OCI-LY3 (cell line): ENCODE measurements around the gene SNAP91.

Experiments
- H2AFZ ChIP-seq: fragments of 200-600, 300-600 bp; shearing (Covaris generic); 2 replicates; pipeline ENCODE4 v1.6.0; 2014; ENCODE audit warnings: antibody characterized with exemption, low read depth, low read length
- H3K27ac ChIP-seq: fragments of 200-600, 300-600 bp; sonication (generic); 2 replicates; pipeline ENCODE4 v1.5.1; 2014; ENCODE audit warnings: mild to moderate bottlenecking, low read length, moderate library complexity, mixed read lengths
- H3K27me3 ChIP-seq: fragments of 200-600, 300-600 bp; sonication (generic); 2 replicates; pipeline ENCODE4 v1.6.1; 2014; ENCODE audit warnings: low read depth, low read length, mixed read lengths
- H3K36me3 ChIP-seq: fragments of 200-600, 300-600 bp; sonication (generic); replicated peaks from 2 replicates; pipeline ENCODE3; 2014; ENCODE audit warnings: low read depth, low read length, mixed read lengths
- H3K4me1 ChIP-seq: fragments of 300-600, 200-600 bp; sonication (generic); 2 replicates; pipeline ENCODE4 v1.6.1; 2014; ENCODE audit warnings: low read length, mixed read lengths
- H3K4me2 ChIP-seq: fragments of 200-600, 300-600 bp; sonication (generic); 2 replicates; pipeline ENCODE4 v1.6.1; 2014; ENCODE audit warnings: low read length, mixed read lengths
- H3K4me3 ChIP-seq: fragments of 300-600, 200-600 bp; sonication (generic); 2 replicates; pipeline ENCODE4 v1.5.1; 2014; ENCODE audit warnings: antibody characterized with exemption, mild to moderate bottlenecking, low read length, moderate library complexity
- H3K79me2 ChIP-seq: fragments of 300-600, 200-600 bp; shearing (Covaris generic); 2 replicates; pipeline ENCODE4 v1.6.1; 2014; ENCODE audit warnings: mild to moderate bottlenecking, low read length, mixed read lengths
- H3K9ac ChIP-seq: fragments of 300-600, 200-600 bp; shearing (Covaris generic); 2 replicates; pipeline ENCODE4 v1.6.0; 2014; ENCODE audit warnings: mild to moderate bottlenecking, low read length, moderate library complexity
- H3K9me3 ChIP-seq: fragments of 200-600, 300-600 bp; shearing (Covaris generic); 2 replicates; pipeline ENCODE4 v1.6.1; 2014; ENCODE audit warnings: low read length, mixed read lengths; ENCODE audit not compliant: insufficient read depth
- H4K20me1 ChIP-seq: fragments of 200-600, 300-600 bp; sonication (generic); 2 replicates; pipeline ENCODE4 v1.6.1; 2016; ENCODE audit warnings: low read length, mixed read lengths; ENCODE audit not compliant: insufficient read depth
- CTCF ChIP-seq: fragments of 200-600, 300-600 bp; sonication (generic); IDR thresholded peaks from 2 replicates; pipeline ENCODE4 v1.5.1; 2014; ENCODE audit warnings: antibody characterized with exemption, low read length, low read depth
- EZH2phosphoT487 ChIP-seq: fragments of 200-600 bp; shearing (Covaris generic); IDR thresholded peaks from 2 replicates; pipeline ENCODE4 v1.6.1; 2018; ENCODE audit warnings: antibody characterized with exemption, mixed run types, low read depth

Gene SNAP91

GRCh38 chr6:83517500-83517899, 191.4 kb downstream of the SNAP91 start:
- Histone ChIP-seq H3K9ac (no peak overlapping the region), H3K9me3 (no peaks in the 10 kb centered on the region), H3K36me3 (no peaks in the 10 kb centered on the region), H4K20me1 (no peaks in the 10 kb centered on the region), H3K4me3 (no peak overlapping the region), H3K4me2 (no peak overlapping the region), H3K79me2 (no peaks in the 10 kb centered on the region), H3K4me1 (peaks cover 3% of the 10 kb centered on the region; the same call in 1 of the 2 replicates), H3K27me3 (no peaks in the 10 kb centered on the region), H2AFZ (no peak overlapping the region), H3K27ac (no peak overlapping the region)
- no peak for TF ChIP-seq CTCF
- TF ChIP-seq EZH2phosphoT487: no peak

DNA sequence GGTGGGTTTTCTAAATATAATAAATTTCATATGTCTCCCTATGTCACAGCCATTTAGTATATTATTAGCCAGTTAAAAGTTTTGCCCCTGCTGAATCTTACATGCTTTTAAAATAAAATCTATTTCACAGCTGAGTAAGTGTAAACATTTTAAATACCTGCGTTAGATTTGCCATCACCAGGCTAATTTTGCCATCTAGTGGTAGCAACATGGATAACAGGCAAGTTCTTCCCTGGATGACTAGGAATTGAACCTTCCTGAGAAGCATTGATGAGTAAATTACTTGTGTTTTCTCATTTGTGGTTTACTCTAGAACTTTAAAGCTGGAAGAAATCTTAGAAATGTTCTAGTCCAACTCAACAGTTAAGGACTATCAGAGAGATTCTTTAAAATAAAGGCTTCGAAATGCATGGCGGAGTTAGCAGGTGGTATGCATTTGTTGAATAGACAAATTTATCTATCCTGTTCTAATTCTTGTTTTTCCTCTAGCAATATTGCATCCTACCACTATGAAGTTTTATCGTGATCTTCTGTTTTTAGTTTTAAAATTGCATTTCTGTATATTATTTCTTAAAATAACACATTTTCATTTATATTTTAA, 193.9 kb downstream of the SNAP91 start:
- no peak overlapping the region for H3K27ac ChIP-seq
- H3K36me3 ChIP-seq: no peaks in the 10 kb centered on the region
- no peak overlapping the region for H3K9ac ChIP-seq
- no peaks in the 10 kb centered on the region for H4K20me1 ChIP-seq
- no peak overlapping the region for H3K4me3 ChIP-seq
- no peaks in the 10 kb centered on the region for H3K27me3 ChIP-seq
- no peaks in the 10 kb centered on the region for H3K9me3 ChIP-seq
- peaks cover 3% of the 10 kb centered on the region; the same call in 1 of the 2 replicates for H3K4me1 ChIP-seq
- no peak overlapping the region for H3K4me2 ChIP-seq
- H3K79me2 ChIP-seq: no peaks in the 10 kb centered on the region
- H2AFZ ChIP-seq: no peak overlapping the region
- peak; percentile 97 for TF ChIP-seq CTCF
- no peak for TF ChIP-seq EZH2phosphoT487

GRCh38 chr6:83514466-83514865, 194.4 kb downstream of the SNAP91 start:
- Histone ChIP-seq H3K79me2 (no peaks in the 10 kb centered on the region), H4K20me1 (no peaks in the 10 kb centered on the region), H3K27me3 (no peaks in the 10 kb centered on the region), H3K4me1 (peaks cover 3% of the 10 kb centered on the region; the same call in 1 of the 2 replicates), H2AFZ (no peak overlapping the region), H3K9me3 (no peaks in the 10 kb centered on the region), H3K4me3 (no peak overlapping the region), H3K4me2 (no peak overlapping the region), H3K36me3 (no peaks in the 10 kb centered on the region), H3K27ac (no peak overlapping the region), H3K9ac (no peak overlapping the region)
- TF ChIP-seq EZH2phosphoT487 (no peak), CTCF (no peak)

- Histone ChIP-seq H3K27ac (no peak within 1 kb of the TSS), H3K4me3 (no peak within 1 kb of the TSS), H3K27me3 (no peaks in the 10 kb centered on the region), H3K36me3 (no peaks in the 10 kb centered on the region), H3K9ac (no peak within 1 kb of the TSS), H3K4me2 (peak within 1 kb of the TSS; percentile 20; the same call in 1 of the 2 replicates), H3K9me3 (no peaks in the 10 kb centered on the region), H3K79me2 (no peaks in the 10 kb centered on the region), H2AFZ (no peak within 1 kb of the TSS), H3K4me1 (peaks cover 3% of the 10 kb centered on the region; the same call in 1 of the 2 replicates), H4K20me1 (no peaks in the 10 kb centered on the region)
- peak; percentile 44 for TF ChIP-seq CTCF
- TF ChIP-seq EZH2phosphoT487: no peak
These were observed 196.8 kb downstream of the SNAP91 start, which contains the start of gene PRSS35 for GRCh38 chr6:83511901-83512681. PRSS35 (plus strand) TSS chr6:83512534; CDS start chr6:83523442, 10,908 bp downstream.
